CD4-positive, alpha-beta T cell treated with Interleukin-1 beta for 1 hour (primary cell): ENCODE measurements around the gene SLC34A1.

Source experiments
- DNase-seq, 2 donors: peaks; one replicate each; pipeline ENCODE4 v3.0.0-alpha.2; 2020 to 2022

SLC34A1 gene

DNA sequence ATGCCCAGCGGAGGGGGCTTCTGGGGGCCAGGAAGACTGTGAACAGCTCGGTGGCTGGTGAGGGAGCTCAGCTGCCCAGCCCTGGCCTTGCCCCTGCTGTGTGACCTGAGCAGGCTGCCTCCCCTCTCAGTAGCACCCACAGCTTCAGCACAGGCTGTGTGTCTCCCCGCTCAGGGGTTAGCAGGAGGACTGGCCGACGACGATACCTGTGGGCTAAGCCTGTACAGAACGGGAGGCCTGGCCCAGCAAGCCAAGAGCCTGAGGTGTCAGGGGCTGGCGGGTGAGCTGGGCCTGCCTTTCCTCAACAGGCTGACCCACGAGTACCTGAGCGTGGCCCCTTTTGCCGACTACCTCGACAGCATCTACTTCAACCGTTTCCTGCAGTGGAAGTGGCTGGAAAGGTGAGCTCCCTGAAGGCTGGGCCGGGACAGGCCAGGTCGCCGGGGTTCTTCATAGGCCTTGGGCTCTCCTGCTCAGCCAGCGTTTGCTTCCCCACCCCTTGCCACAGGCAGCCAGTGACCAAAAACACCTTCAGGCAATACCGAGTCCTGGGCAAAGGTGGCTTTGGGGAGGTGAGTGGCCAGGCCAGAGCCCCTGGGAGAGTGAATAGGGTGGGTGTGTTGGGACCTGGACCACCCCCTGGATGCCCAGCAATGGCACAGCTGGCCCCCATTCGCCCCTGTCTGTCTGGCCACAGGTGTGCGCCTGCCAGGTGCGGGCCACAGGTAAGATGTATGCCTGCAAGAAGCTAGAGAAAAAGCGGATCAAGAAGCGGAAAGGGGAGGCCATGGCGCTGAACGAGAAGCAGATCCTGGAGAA is 48.8 kb downstream of the SLC34A1 start:
- no peak for DNase-seq

- DNase-seq, result no peak
These were observed 49.5 kb downstream of the SLC34A1 start for GRCh38 chr5:177433658-177434217.

DNA sequence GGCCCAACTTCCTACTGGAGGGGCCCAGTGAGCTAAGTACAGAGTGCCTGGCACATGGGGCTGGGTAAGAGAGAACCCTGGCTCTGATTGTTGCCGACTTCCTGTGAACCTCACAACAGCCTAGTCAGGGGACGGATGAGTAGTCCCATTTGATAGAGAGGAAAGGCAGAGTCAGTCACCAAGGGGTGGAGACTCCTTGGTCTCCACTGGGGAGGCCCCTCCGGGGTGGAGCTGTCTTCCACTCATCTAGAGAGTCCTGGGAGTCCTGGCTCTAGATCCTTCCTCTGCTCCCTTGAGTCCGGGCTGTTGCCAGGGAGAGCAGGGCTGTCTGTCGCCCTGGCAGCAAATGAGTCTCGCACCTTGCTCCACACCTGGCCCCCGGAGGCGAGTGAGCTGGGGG is 50.2 kb downstream of the SLC34A1 start:
- peak in 1 of 2 donors; percentile 56 for DNase-seq

- no peak for DNase-seq
These were observed 50.9 kb downstream of the SLC34A1 start for GRCh38 chr5:177434942-177435738.

- DNase-seq, result no peak
These were observed 51.8 kb downstream of the SLC34A1 start for GRCh38 chr5:177435847-177436536.

DNA sequence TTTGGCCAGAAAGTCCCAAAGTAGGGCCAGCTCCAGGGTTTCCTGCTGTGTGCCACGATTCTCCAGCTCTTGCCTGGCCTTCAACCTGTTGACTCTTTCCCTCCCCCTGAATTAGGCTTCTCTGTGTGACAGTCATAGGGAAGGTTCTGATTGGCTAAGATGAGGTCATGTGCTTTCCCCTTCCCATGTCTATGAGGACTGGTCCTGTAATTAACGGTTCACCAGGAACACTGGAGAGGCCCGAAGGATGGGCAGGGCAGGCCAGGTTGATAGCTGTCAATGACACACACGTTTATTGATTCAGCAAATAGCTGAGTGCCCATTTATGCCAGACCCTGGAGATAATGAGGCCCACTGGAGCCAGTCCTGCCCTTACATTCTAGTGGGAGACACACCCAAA is 53.4 kb downstream of the SLC34A1 start:
- DNase-seq, result no peak

DNA sequence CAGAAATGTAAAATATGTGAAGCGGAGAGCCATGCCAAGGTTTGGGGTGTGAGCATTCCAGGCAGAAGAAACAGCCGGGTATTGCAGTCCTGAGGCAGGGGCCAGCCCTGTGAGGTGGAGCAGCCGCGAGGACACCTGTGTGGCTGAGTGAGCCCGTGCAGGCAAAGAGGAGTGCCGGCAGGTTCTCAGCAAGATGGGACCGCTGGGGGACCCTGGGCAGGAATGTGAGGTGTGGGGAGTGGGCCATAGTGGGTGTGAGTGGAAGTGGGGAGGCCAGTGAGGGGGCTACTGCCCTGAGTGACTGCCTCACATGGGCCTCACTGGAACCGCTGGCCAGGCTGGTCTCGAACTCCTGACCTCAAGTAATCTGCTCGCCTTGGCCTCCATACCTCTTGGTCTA is 54.2 kb downstream of the SLC34A1 start:
- no peak for DNase-seq

- DNase-seq, result no peak
These were observed 55.4 kb downstream of the SLC34A1 start for GRCh38 chr5:177439518-177440053.

DNA sequence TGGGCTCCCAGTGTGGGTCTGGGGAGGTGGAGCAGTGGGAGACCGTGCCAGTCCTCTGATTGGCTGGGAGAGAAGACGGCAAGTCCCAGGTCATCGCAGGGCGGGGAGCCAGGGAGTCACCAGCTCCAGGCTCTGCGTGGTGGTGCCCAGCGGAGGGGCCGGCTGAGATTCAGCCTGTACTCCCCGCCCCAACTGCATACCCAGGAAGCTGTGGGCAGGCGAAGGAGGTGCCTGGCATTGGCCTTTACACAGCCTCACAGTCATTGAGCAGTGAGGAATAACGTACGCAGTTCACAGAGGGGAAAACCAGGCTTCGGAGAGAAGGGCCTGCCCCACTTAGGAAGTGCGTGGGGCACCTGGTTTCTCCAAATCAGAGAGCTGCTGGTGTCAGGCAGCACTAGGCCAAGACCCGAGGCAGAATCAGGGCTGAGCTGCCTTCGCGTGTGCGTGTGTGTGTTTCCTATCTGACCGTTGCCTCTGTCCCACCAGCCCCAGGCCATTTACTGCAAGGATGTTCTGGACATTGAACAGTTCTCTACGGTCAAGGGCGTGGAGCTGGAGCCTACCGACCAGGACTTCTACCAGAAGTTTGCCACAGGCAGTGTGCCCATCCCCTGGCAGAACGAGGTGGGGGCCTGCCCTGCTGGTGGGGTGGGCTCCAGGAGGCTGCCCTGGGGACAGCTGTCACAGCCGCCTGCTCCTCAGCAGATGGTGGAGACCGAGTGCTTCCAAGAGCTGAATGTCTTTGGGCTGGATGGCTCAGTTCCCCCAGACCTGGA is 56.2 kb downstream of the SLC34A1 start:
- peak; percentile 48 to 77 for DNase-seq

DNA sequence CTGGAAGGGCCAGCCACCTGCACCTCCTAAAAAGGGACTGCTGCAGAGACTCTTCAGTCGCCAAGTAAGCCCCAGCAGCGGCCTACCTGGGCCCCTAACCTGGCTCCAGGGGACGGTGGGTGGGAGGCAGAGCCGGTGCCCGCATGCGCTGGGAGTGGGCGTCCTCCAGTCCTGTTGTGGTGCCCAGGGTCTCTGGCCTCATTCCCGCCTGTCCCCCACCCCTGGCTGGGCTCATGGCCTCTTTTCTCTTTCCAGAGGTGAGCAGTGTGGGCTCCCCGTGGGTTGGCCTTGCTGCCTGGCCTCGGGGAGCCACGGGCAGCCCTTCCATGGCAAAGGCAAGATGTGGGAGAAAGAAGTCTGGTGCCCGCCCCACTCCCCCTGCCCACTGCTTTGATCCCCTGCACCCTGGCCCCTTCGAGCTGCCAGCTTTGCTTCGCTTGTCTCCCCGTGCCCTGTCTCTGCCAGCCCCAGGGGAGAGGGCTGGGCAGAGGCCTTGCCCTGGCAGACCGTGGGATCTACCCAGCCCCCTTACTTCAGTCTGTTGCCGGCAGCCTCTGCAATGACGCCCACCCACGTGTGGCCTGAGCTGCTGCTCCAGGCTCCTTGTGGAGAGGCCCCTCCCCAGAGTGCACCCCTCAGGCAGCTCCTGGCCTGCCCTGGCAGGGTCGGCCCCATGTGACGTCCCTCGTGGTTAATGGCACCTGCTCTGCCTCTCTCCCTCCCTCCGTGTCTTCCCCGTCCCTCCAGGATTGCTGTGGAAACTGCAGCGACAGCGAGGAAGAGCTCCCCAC is 57.0 kb downstream of the SLC34A1 start:
- DNase-seq, result no peak

GRCh38 chr5:177442066-177442826 is 58.0 kb downstream of the SLC34A1 start:
- DNase-seq, result no peak

- DNase-seq, result no peak
These were observed 59.1 kb downstream of the SLC34A1 start for GRCh38 chr5:177443144-177443983.

- DNase-seq, result peak in 1 of 2 donors; percentile 62
These were observed 60.1 kb downstream of the SLC34A1 start for GRCh38 chr5:177444106-177445051.

DNA sequence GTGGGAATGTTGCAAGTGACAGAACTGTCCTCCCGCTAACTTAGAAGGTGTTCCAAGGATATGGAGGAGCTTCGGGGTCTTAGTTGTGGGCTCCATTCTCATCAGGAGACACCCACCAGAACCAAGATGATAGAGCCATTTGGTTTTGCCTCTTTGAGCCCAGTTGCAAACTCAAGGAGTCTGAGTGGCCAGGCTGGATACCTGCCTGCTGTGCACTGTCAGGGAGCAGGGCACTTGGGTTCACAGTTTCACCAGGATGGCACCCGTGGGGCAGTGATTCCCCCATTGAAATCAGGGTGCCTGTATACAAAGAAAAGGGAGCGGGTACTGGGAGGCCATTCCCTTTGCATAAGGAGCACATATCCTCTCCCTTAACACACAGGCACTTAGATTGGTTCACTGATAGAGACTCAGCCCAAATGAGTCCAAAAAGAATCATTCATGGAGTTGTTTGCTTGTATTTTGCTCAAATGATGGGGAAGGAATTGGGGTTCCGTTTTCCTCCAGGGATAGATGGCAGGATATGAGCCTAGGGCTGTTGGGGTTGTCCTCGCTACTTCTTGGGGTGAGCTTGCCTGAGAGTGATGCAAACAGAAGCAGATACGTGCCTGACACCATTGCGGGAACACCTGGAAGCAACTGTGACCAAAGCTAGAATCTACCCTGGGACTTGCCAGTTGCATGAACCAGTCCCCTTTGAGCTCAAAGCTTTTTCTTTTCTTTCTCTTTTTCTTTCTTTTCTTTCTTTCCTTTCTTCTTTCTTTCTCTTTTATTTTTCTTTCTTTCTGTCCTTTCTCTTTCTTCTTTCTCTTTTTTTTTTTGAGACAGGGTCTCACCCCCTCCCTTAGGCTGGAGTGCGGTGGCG is 61.0 kb downstream of the SLC34A1 start:
- no peak for DNase-seq

GRCh38 chr5:177445917-177446199 is 61.6 kb downstream of the SLC34A1 start:
- no peak for DNase-seq

DNA sequence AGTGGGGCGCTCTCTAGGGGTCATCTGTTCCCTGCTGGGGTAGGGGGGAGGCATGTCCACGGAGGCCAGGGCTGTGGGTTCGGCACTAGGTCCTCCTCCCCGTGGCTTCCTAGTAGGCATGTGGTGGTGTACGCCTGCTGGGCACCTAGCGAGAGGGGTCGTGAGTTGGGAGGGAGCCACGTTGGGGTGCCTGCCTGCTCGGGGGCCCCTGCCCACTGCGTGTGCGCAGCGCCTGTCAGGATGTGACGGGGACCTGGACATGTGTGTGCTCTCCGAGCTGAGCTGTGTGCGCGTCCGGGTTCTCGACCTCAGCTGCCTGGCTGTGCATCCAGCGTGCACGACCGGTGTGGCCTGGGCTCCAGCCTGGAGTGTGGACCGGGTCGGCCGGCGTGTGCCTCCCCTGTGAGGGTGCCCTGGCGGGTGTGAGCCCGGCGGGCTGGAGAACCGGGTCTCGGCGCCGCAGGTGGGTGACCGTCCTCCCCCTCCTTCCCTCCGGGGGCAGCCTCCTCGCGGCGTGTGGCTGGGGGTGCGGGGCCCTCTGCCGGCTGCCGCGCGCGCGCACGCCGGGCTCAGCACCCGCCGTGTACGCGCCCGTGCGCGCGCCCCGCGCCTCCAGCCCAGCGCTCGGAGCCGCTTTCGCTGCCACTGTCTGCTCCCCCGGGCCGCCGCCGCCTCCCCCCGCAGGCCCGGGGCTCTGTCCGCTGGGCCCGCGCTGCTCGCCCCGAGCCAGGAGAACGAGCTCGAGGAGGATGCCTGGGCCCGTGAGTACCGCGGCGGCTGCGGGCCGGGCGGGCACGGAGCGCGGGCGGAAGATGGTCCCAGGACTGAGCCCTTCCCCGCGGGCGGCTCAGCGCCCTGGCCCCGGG is 62.2 kb downstream of the SLC34A1 start, which contains the start of gene PRR7:
TSS of gene PRR7 (plus strand) at position 615 of the 866 bp plus-strand sequence. CDS start 8,254 bp downstream, outside the sequence.
- DNase-seq, result peak; percentile 79 to 81
